NT2/D1 (cell line): ENCODE data around the gene LPAR1.

Source experiments
- DNase-seq: peaks from one replicate; pipeline ENCODE4 v3.0.0-alpha.2; 2011; ENCODE audit warnings: low read depth, low spot score
- H3K27me3 ChIP-seq: 2 replicates; pipeline ENCODE4 v1.6.0; 2011; ENCODE audit warnings: mild to moderate bottlenecking; ENCODE audit not compliant: insufficient read length, insufficient read depth
- H3K36me3 ChIP-seq: 2 replicates; pipeline ENCODE4 v1.6.1; 2011; ENCODE audit warnings: mild to moderate bottlenecking, low read length, mixed read lengths; ENCODE audit not compliant: insufficient read depth, insufficient read length
- H3K4me1 ChIP-seq: 2 replicates; pipeline ENCODE4 v1.5.1; 2011; ENCODE audit not compliant: insufficient read depth, insufficient read length
- H3K4me3 ChIP-seq: 2 replicates; pipeline ENCODE4 v1.5.1; 2011; ENCODE audit warnings: low read depth; ENCODE audit not compliant: insufficient read length
- H3K9ac ChIP-seq: 2 replicates; pipeline ENCODE4 v1.6.0; 2011; ENCODE audit warnings: low read depth; ENCODE audit not compliant: insufficient read length
- H3K9me3 ChIP-seq: 2 replicates; pipeline ENCODE4 v1.5.1; 2011; ENCODE audit warnings: mild to moderate bottlenecking, low read length; ENCODE audit not compliant: insufficient read depth
- SUZ12 ChIP-seq: IDR thresholded peaks from 2 replicates; pipeline ENCODE4 v1.6.1; 2011; ENCODE audit not compliant: insufficient read length, insufficient read depth; ENCODE audit errors: extremely low read depth
- YY1 ChIP-seq: IDR thresholded peaks from 2 replicates; pipeline ENCODE4 v1.6.1; 2011; ENCODE audit not compliant: insufficient read length, insufficient read depth
- ZNF274 ChIP-seq: IDR thresholded peaks from 2 replicates; pipeline ENCODE4 v1.6.1; 2011; ENCODE audit warnings: mild to moderate bottlenecking, low read depth, low read length

Gene LPAR1

DNA sequence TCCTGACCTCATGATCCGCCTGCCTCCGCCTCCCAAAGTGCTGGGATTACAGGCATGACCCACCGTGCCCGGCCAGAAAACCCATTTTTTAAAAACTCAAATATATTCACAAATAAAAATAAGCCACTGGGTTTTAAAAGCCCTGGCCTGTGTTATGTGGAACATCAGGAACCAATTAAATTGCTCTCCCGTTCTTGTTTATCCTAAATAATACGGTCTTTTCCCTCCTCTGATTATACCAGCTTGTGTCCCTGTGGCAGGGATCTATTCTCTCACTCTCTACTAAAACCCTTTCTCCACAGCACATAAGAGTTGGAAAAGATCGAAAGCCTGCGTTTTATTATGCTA lies 30.1 kb upstream of the LPAR1 start:
- no peak overlapping the region for H3K4me3 ChIP-seq
- no peaks in the 10 kb centered on the region for H3K9me3 ChIP-seq
- no peak overlapping the region for H3K9ac ChIP-seq
- no peaks in the 10 kb centered on the region for H3K4me1 ChIP-seq
- no peak for TF ChIP-seq YY1
- TF ChIP-seq ZNF274 = no peak
- TF ChIP-seq SUZ12 = no peak
- H3K27me3 ChIP-seq = no peaks in the 10 kb centered on the region
- no peaks in the 10 kb centered on the region for H3K36me3 ChIP-seq
- no peak for DNase-seq

DNA sequence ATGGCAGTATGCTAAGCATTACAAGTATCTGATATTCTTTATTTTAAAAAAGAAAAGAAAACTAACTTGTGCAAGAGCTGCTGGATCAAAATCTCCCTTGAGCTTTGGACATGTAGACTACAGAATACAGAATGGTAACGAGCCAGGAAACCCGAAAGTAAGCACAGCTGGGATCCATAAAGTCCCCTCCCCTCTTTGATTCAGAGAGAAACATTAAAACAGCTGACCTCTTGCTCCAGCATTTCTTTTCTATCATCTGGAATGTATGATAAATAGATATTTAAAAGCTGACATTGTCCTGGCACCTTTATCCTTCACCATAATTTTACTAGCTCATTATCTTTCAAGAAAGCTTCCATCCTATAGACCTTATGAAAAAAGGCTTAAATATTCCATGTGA lies 28.2 kb upstream of the LPAR1 start:
- no peak overlapping the region for H3K9ac ChIP-seq
- TF ChIP-seq SUZ12 = no peak
- no peak for DNase-seq
- no peak overlapping the region for H3K4me3 ChIP-seq
- H3K36me3 ChIP-seq = no peaks in the 10 kb centered on the region
- no peaks in the 10 kb centered on the region for H3K9me3 ChIP-seq
- no peaks in the 10 kb centered on the region for H3K27me3 ChIP-seq
- H3K4me1 ChIP-seq = no peaks in the 10 kb centered on the region

DNA sequence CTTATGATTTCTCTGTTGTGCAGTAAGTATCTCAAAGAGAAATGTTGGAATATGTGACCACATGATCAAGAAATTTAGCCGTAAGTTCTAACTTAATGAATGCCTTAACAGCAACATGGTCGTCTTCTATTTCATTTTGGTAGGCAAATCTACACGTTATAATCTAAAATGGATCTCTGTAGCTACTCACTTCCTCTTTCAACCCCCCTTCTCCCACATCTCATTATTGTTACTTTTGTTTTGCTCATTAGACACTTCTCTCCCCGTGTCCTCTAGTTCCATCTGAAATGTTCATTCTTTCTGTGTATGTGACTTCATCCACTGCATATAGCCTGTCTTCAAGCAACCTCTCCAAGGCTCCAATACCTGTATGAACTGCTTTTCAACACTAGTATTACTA lies 27.1 kb upstream of the LPAR1 start:
- Histone ChIP-seq H3K9me3 (no peaks in the 10 kb centered on the region), H3K36me3 (no peaks in the 10 kb centered on the region), H3K9ac (no peak overlapping the region), H3K4me3 (no peak overlapping the region), H3K4me1 (no peaks in the 10 kb centered on the region), H3K27me3 (no peaks in the 10 kb centered on the region)
- TF ChIP-seq ZNF274 (no peak), YY1 (no peak), SUZ12 (no peak)
- DNase-seq = no peak

DNA sequence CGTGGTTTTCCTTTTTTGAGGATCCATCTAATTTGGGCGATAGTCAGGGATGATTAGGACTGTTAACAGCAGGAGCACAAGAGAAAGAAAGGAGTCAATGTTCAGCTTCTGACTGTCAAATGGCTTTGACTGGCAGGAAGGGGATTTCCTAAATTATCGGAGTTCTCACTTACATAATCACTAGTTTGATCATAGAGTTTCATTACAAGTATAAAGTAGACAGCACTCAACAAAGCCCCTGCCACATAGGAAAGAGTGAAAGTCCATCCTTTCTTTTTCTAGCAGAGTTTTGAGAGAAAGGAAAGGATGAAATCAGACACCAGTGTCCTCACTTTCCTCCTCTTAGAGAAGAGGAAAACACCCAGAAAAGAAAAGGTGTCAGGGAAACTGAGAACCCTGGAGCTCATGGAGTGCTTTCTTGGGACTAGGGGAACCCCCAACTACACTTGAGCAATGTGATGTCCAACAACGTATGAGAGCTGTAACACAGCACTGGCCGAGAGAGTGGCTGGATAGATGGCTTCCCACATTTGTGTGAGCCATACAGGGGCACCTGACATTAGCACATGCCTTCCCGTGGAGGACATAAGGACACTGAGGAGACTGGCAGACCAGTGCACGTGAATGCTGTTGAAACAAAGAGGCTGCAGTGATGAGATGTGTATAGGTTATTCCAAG lies 26.0 kb upstream of the LPAR1 start:
- no peaks in the 10 kb centered on the region for H3K4me1 ChIP-seq
- DNase-seq = no peak
- H3K4me3 ChIP-seq = no peak overlapping the region
- H3K9ac ChIP-seq = no peak overlapping the region
- no peaks in the 10 kb centered on the region for H3K27me3 ChIP-seq
- H3K9me3 ChIP-seq = 0 out of 2 replicates have a peak, but pooled peaks cover 4% of the 10 kb centered on the region
- no peaks in the 10 kb centered on the region for H3K36me3 ChIP-seq
- TF ChIP-seq YY1 = no peak
- no peak for TF ChIP-seq ZNF274
- TF ChIP-seq SUZ12 = no peak

DNA sequence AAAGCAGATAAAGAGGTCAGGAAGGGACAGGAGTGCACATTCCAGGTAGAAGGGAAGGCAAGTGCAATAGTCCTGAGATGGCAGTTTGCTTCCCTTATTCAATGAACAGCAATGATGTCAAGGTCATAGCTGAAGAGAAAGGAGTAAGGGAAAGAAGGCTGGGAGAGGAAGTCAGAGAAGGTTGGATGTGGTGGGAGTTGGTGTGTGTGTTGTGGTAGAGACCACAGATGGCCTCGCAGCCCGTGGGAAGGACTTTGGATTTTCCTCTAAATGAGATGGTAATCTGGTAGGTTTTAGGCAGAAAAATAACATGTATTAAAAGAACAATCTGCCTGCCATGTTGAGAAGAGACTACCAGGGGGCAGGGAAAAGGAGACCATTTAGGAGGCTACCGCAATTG lies 25.1 kb upstream of the LPAR1 start:
- no peak overlapping the region for H3K4me3 ChIP-seq
- 0 out of 2 replicates have a peak, but pooled peaks cover 4% of the 10 kb centered on the region for H3K9me3 ChIP-seq
- H3K36me3 ChIP-seq = no peaks in the 10 kb centered on the region
- H3K9ac ChIP-seq = no peak overlapping the region
- no peak for DNase-seq
- no peaks in the 10 kb centered on the region for H3K27me3 ChIP-seq
- no peaks in the 10 kb centered on the region for H3K4me1 ChIP-seq
- TF ChIP-seq YY1 = no peak
- TF ChIP-seq SUZ12 = no peak
- no peak for TF ChIP-seq ZNF274

DNA sequence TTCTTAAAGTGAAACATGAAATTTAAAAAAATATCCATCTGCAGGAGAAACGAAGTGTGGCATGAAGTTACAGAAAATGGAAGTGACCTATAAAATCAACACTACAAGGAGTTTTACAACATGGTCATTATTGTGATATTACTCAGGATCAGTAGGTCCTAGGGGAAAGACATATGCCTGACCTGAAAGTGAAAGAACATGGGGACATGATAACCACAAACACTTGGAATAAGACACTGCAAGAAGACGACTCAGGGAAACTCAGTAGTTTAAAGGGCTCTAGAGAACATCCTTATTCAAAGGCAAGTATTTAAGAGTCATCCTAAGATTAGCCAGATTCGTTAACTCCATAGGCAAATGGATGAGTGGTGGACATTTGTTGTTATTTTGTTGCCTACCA lies 19.9 kb upstream of the LPAR1 start:
- H3K9ac ChIP-seq = no peak overlapping the region
- 0 out of 2 replicates have a peak, but pooled peaks cover 4% of the 10 kb centered on the region for H3K9me3 ChIP-seq
- TF ChIP-seq YY1 = no peak
- H3K36me3 ChIP-seq = no peaks in the 10 kb centered on the region
- H3K4me1 ChIP-seq = no peaks in the 10 kb centered on the region
- no peak overlapping the region for H3K4me3 ChIP-seq
- no peaks in the 10 kb centered on the region for H3K27me3 ChIP-seq
- no peak for DNase-seq

DNA sequence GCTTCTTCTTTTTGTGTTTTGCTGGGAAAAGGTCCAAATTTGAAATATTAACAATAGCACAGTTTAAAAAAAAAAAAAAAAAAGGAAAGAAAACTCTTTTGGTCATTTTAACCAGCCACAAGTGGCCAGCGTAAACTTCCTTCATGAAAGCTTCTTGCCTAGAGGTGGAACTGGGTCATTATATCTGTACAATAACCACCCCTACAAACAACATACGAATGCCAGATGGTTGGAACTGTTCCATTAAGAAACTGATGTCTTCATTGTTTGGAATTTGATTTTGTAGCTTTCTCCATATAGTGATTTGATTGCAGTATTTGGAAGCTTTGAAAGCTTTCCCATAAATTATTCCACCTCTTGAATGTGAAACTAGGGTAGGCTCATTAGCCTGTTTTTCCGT lies 18.3 kb upstream of the LPAR1 start:
- H3K36me3 ChIP-seq = no peaks in the 10 kb centered on the region
- no peak overlapping the region for H3K9ac ChIP-seq
- H3K27me3 ChIP-seq = no peaks in the 10 kb centered on the region
- TF ChIP-seq SUZ12 (no peak), YY1 (no peak), ZNF274 (no peak)
- DNase-seq = no peak
- 0 out of 2 replicates have a peak, but pooled peaks cover 4% of the 10 kb centered on the region for H3K9me3 ChIP-seq
- H3K4me1 ChIP-seq = no peaks in the 10 kb centered on the region
- no peak overlapping the region for H3K4me3 ChIP-seq

DNA sequence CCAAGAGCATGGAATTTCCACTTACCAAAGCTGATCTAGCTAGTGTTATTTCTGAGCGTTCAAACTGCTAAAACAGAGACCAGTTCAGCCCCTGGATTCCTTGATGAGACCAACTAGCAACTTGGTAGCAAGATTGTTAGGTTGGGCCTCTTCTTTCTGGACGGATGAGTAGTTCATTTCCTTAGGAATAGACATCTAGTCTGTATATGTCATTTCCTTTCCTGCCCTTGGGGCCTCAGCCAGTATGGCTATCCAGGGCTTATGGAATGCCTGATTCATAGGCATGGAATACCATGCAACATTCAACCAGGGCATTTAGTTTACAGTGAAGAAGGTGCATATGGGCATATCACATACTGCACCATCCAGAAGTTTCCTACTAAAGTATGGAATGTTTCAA lies 14.5 kb upstream of the LPAR1 start:
- H3K36me3 ChIP-seq = no peaks in the 10 kb centered on the region
- DNase-seq = no peak
- no peaks in the 10 kb centered on the region for H3K27me3 ChIP-seq
- TF ChIP-seq SUZ12 = no peak
- no peak for TF ChIP-seq ZNF274
- no peak for TF ChIP-seq YY1
- H3K4me3 ChIP-seq = no peak overlapping the region
- H3K9ac ChIP-seq = no peak overlapping the region
- no peaks in the 10 kb centered on the region for H3K4me1 ChIP-seq
- H3K9me3 ChIP-seq = no peaks in the 10 kb centered on the region
